GM21381 (cell line): ENCODE data around the gene GSTT4.
"Not testable (repeated sequence)": the region's sequence is repeated elsewhere in the genome, so short reads cannot be mapped to it uniquely, and the experiment has no call there.

Experiments used
- ATAC-seq: cut with Tn5 transposase; IDR thresholded peaks from one replicate; pipeline ENCODE4 v1.9.1; 2021; ENCODE audit warnings: mild to moderate bottlenecking, moderate library complexity; ENCODE audit not compliant: unreplicated experiment

Gene GSTT4

DNA sequence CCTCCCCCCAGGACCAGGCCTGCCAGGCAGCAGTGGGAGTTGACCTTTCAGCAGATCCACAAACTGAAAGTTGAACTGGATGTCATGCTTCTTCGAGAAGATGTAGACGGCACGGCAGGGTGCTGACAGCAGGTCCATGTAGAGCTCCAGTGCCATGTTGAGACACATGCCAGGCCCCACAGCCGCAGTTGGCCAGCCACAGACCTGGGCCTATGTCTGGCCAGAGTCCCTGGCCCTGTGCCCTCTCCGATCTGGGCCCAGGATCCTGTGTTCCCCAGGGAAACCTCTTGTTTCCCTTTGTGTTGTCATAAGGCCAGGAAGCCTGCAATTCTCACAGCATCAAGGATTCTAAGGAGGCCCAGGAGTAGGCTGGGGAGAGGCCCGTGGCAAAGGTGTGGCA is at the start of gene GSTT4:
GSTT4 (minus strand) TSS at position 253 of the 400 bp plus-strand sequence; CDS start at position 156, 97 bp downstream.
- no peak for ATAC-seq

DNA sequence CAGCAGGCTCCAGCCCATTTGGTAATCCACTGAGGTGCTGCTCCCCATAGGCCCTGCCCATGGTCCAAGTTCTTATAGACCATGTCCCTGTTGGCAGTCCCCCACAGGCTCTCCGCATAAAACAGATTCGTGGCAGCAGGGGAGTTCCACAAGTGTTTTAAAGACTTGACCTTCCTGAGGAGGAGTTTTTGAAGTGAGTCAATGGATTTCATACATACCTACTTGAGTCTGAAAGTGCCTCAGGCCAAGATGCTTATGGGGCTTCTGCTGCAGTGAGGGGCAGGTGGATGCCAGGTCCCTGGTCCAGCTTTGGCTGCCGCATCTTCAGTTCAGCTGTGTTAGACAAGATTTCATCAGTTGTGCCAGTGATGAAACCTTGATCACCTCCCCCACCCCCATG is 49.1 kb upstream of the GSTT4 start:
- no peak for ATAC-seq

DNA sequence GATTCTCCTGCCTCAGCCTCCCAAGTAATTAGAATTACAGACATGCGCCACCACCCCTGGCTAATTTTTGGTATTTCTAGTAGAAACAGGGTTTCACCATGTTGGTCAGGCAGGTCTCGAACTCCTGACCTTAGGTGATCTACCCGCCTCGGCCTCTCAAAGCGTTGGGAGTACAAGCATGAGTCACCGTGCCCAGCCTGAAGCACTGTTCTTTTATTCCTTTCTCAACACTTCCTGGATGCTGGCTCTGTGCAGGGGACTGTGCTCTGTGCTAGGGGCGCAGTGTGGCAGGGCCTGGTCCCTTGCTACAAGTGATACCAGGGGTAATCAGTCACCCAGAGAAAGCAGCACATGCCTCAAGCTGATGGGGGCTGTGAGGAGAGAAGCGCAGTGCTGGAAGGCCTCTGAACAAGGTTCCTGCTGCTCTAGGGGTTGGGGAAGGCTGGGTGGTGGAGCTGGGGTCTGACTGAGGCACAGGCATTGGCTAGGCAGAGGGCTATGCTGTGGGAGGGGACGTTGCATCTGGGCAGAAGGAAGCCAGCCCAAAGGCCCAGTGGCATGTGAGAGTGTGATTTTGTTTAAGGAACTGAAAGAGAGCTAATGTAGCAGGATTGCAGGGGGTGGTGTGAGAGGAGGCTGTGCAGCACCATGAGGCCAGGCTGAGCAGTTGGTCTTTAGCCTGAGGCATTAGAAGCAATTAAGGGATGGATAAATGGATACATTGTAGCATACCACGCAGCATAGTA is 48.4 kb upstream of the GSTT4 start:
- no peak for ATAC-seq

DNA sequence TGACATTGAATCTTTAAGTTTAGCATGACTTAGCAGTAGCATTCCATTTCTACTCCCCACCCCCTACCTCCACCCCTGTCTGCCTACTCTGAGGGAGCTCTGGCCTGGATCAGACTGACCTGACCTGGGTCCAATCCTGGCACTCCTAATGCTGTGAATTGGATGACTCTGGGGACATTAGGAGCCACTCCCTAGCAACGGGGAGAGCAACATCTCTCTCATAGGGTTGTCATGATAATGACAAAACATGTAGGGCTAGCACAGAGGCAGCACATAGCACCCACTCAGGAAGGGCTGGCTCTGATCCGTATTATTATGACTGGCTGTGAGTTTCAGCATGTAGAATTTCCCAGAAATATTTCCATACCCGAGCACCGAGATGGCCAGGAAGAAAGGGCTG is 46.3 kb upstream of the GSTT4 start:
- no peak for ATAC-seq

DNA sequence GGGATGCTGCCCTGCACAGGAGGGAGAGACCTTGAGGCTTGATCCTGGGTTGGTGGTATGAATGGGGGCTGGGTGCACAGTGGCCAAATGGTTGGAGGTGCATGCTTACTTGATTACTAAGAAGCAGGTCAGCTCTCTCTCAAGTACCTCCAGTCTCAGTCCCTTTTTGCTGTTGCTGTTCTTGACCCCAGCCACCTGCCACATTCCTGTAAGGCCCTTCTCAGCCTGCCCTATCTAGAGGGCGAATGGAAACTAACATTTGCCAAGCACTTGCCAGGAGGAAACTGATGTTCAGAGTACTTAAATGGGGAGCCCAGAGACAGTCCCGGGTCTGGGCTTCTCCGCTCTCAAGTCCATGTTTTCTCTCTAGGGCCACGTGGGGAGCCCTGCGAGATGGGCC is 45.8 kb upstream of the GSTT4 start:
- ATAC-seq = no peak

DNA sequence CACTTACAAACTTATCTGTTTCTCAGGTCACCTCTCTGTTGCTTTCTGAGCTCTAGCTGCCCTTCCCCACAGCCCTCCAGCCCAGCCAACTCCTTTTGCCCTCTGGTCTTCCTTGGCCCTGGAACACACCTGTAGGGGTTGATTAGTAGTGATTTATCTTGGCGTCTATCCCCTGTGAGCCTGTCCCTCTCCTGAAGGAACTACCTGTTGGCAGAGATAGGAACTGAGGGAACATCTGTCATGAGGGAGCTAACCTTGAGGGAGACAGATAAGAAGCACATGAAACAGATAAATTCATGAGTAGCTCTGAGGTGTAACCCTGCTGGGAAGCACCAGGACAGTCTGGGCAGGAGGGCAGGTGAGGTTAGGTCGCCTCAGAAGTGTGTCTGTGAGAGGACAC is 44.7 kb upstream of the GSTT4 start:
- ATAC-seq = no peak

DNA sequence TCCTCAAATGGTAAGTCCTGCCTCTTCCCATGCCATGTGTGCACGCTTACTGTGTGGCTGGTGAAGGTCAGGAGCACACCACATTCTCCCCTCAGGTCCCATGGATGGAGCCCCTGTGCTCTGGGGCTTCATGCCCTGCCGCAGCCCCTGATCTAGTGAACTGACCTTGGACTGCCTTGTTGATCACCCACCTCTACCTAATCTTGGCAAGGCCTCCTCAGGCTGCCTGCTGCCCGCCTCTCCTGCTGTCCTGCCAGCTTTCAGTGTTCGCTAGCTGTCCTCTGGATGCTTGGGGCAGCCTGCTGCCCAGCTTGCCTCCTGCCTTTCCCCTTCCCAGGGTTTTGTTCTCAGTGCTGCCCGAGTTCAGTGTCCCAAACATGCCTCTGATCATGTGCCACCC is 44.0 kb upstream of the GSTT4 start:
- ATAC-seq = no peak

DNA sequence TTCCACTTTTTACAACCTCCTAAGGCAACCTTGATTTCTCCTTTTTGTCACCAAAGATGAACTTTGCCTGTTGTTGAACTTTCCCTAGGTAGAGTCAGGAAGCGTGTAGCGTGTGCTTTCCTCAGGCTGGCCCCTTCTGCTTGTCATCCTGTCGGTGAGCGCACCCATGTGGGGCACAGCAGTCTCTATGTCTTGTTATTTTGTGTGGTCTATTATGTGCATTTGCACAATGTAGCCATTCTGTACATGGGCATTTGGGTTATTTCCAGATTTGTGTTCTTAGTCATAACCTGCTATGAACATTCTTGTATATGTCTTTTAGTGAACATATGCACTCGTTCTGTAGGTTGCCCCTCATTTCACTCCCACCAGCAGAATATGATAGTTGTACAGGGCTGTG is 40.8 kb upstream of the GSTT4 start:
- ATAC-seq = no peak

DNA sequence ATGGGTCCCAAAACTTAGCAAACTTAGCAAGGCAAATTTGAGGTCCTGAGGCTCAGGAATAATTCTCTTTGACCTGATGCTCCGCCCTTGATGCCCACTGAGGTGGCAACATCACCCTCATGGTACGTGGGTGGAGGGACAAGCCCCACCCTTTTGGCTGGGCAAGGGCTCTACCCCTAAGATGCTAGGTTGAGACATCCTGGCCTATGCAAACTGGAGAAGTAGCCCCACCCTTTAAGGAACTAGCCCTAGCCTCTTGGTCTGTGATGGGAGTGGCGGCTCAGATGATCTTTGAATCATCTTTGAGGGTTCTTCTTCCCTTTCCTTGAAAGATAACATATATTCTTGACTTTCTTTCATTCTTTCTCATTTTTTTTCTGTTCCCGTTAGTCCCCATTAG is 38.7 kb upstream of the GSTT4 start:
- no peak for ATAC-seq

DNA sequence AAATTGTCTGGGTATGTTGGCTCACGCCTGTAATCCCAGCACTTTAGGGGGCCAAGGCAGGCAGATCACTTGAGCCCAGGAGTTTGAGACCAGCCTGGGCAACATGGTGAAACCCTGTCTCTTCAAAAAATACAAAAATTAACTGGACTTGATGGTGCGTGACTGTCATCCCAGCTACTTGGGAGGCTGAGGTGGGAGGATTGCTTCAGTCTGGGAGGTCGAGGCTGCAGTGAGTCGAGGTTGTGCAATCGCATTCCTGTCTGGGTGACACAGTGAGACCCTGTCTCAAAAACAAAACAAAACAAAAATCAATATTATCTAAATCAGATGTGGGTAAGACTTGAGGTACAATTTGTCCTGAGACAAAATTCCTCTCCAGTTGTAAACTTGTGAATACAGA is 38.2 kb upstream of the GSTT4 start:
- ATAC-seq = not testable (repeated sequence)

DNA sequence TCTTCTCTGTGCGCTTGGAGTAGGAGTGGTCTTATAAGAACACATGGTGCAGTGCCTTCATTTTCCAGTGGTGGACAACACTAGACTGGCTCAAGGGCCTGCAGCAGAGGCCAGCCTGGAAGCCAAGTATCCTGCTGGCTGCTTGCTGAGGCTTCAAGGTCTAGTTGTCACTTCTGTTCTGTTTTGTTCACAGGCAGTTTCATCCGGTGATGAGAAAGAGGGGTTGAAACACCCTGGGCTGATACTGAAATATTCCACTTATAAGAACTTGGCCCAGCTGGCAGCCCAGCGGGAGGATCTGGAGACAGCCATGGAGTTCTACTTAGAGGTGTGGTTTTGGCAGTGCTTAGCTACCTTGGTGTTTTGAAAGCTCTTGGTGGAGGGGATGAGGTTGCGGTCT is 35.7 kb upstream of the GSTT4 start:
- no peak for ATAC-seq

DNA sequence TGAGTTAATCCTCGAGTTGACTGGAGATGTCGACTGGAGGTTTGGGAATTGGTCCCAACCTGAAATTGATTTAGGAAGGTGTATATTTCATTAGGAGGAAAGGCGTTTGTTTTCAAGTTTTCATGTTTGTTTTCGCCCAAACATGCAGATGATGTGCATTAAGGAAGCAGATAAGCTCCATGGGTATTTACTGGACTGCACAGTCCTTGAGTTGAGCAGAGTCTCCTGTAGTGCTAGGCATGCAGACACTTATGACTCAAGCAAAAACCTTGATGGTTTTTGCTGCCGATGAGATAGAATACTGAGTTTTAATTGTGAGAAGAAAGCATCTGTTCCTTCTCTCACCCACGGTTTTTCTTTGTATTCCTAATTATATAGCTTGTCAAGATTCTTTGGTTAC is 33.8 kb upstream of the GSTT4 start:
- no peak for ATAC-seq

DNA sequence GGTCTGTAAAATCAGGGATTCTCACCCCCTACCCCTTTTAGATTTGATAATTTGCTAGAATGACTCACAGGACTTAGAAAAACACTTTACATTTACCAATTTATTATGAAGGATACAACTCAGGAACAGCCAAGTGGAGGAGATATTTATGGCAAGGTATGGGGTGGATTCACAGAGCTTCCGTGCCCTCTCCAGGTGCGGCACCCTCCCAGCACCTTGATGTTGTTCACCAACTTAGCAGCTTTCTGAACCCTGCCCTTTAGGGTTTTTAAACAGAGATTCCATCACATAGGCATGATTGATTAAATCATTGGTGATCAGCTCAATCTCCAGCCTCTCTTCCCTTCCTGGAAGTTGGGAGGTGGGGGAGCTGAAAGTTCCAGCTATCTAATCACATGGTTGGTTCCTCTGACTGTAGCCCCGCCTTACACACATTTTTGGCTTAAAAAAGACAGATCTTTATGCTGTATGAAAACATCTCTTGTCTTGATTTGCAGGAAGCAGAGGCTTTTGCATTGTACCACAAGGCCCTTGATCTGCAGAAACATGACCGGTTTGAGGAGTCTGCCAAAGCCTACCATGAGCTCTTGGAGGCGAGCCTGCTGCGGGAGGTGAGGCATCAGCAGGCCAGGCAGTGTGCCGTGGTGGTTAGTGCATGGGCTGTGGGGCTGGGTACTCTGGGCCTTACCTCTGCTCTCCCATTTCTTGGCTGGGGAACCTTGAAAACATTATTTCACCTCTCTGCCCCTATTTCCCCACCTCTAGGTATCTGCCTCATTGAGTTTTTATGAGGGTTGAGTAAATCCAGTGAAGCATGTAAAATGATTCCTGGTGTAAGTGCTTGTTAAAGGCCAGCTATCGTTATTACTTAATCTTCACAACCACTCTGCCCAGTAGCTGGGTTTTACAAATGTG is 32.9 kb upstream of the GSTT4 start:
- ATAC-seq = no peak

DNA sequence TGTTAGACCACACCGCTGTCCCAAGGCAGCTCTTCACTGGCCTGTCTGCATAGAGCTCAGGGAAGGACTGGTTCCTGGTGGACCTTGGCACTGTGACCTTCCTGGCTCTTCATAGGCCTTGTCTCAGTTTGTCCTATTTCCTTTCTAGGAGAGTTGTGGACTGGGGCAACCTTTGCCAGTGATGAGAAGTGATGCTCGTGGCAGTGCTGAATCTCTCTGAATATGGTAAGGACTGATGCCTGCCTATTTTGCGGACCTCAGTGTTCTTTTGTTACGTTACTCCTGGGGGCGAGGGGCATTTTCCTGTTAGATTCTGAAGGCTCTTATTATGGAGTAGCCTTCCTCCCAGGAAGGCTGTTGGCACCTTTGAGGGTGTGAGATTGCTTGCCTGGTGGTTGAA is 30.0 kb upstream of the GSTT4 start:
- no peak for ATAC-seq

DNA sequence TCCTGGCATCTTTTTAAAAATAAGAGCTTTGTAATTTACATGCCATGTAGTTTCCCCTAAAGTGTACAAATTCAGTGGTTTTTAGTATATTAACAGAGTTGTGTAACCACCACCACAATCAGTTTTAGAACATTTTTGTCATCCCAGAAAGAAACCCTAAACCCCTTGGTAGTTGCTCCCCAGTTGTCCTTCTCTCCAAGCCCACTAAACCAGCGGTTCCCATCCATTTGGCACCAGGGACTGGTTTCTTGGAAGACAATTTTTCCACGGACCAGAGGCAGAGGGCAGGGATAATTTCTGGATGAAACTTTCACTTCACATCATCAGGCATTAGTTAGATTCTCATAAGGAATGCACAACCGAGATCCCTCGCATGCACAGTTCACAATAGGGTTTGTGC is 28.5 kb upstream of the GSTT4 start:
- ATAC-seq = no peak

DNA sequence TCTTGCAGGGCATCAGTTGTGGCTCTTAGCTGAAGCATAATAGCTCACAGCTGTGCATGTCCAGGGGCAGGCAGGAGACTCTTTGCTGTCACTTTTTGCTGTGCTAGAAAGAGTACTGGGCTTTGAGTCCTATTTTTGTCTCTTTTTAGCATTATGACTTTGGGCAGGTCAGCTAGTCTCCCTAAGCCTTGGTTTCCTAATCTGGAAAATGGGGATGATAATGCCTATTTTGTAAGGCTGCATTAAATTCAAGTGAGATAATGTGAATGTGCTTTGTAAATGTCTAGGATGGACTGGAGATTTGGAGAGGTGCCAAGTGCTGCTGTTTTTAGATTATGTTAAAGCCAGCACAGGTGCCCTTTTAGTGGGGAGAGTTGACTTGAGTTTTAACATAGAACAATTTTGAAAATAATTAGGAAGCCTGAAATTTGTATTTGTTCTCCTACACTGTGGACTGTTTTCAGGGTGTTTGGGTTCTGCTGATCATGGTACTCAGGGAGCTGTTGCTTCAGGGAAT is 25.0 kb upstream of the GSTT4 start:
- no peak for ATAC-seq

DNA sequence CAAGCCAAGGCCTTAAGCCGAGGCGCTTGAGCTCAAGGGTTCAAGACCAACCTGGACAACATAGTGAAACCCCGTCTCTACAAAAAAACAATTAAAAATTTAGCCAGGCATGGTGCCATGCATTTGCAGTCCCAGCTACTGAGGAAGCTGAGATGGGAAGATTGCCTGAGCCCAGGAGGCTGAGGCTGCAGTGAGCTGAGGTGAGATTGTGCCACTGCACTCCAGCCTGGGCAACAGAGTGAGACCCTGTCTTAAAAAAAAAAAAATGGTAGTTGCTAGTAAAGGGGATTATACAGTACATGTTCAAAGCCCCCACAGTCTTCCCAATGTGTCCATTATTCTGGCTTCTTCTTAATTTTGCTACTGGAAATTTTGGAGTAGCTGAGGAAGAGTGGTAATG is 24.1 kb upstream of the GSTT4 start:
- ATAC-seq = no peak

DNA sequence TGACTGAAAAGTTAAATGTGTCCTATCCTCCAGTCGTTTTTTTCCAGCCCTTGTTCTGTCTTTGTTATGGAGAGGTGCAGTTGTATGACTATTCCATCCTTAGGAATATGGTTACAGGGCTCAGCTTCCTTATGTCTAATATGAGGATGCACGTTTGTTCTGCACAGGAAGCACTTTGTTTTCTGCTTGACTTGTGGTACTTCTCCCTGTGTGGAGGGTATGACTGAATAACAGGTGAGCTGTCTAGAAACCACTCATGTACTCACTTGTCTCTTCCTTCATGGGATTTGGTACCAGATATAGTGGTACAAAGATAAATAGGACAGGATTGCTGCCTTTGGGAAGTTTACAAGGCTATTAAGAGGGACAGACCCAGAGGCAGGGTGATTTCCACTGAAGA is 23.3 kb upstream of the GSTT4 start:
- ATAC-seq = no peak

DNA sequence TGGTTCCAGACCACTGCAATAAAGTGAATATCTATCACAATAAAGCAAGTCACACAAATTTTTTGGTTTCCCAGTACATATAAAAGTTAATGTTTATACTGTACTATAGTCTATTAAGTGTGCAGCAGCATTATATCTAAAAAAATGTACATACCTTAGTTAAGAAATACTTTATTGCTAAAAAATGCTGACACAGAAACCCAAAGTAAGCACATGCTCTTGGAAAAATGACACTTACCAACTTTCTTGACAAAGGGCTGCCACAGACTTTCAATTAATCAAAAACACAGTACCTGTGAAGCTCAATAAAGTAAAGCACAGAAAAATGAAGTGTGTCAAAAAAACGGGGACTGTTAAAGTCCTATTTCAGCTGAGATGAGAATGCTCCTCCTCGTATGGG is 22.7 kb upstream of the GSTT4 start:
- no peak for ATAC-seq

DNA sequence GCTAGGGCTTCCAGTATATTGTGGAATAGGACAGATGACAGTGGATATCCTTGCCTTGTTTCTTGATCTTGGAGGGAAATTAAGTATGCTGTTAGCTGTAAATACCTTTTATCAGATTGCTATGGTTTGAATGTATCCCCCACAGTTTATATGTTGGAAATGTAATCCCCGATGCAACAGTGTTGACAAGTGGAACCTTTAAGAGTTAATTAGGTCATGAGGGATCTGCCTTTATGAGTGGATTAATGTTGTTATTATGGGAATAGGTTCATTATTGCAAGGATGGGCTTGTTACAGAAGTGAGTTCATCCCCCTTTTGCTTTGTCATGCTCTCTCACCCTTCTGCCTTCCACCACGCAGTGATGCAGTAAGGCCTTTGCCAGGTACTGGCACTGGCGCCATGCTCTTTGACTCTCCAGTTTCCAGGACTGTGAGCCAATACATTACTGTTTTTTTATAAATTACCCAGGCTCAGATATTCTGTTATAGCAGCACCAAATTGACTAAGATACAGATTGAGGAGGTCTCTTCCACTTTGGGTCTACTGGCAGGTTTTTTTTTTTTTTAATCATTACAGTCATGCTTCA is 22.2 kb upstream of the GSTT4 start:
- no peak for ATAC-seq

DNA sequence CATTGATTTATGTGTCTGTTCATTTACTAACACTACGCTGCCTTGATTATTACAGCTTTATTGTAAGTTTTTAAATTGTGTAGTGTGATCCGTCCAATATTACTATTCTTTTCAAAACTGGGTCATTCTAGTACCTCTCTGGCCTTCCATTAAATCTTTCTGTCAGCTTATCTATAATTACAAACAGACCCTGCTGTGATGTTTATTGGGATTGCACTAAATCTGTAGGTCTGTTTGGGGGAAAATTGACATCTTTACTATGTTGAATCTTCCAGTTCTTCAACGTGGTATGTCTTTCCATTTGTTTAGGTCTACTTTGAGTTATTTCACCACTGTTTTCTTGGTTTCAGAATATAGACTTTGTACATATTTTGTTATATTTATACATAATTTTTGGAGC is 21.5 kb upstream of the GSTT4 start:
- no peak for ATAC-seq

DNA sequence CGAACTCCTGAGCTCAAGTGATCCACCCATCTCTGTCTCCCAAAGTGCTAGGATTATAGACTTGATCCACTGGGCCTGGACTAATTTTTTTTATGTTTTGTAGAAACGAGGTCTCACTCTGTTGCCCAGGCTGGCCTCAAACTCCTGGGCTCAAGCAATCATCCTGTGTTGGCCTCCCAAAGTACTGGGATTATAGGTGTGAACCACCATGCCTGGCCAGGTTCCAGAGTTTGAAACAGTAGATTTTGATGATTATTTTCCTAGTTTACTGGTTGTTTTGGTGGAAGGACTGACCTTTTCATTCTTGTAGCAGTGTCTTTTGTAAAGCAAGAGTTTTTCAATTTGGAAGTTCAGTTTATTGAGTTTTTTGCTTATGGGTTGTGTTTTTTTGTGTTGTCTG is 20.8 kb upstream of the GSTT4 start:
- no peak for ATAC-seq
